NB4 (cell line): ENCODE data around the gene YPEL1.

Experiments
- MYC ChIP-seq: IDR thresholded peaks from 2 replicates; pipeline ENCODE4 v1.6.1; 2011; ENCODE audit warnings: low read depth, low read length
- POLR2A ChIP-seq: IDR thresholded peaks from 2 replicates; pipeline ENCODE4 v1.6.1; 2011; ENCODE audit warnings: mild to moderate bottlenecking; ENCODE audit not compliant: insufficient read length; ENCODE audit errors: extremely low read depth
- TF ChIP-seq, protein P1 (sequence below): IDR thresholded peaks from one replicate; pipeline ENCODE4 v1.5.1; 2012; ENCODE audit warnings: low read depth, low read length

DNA sequence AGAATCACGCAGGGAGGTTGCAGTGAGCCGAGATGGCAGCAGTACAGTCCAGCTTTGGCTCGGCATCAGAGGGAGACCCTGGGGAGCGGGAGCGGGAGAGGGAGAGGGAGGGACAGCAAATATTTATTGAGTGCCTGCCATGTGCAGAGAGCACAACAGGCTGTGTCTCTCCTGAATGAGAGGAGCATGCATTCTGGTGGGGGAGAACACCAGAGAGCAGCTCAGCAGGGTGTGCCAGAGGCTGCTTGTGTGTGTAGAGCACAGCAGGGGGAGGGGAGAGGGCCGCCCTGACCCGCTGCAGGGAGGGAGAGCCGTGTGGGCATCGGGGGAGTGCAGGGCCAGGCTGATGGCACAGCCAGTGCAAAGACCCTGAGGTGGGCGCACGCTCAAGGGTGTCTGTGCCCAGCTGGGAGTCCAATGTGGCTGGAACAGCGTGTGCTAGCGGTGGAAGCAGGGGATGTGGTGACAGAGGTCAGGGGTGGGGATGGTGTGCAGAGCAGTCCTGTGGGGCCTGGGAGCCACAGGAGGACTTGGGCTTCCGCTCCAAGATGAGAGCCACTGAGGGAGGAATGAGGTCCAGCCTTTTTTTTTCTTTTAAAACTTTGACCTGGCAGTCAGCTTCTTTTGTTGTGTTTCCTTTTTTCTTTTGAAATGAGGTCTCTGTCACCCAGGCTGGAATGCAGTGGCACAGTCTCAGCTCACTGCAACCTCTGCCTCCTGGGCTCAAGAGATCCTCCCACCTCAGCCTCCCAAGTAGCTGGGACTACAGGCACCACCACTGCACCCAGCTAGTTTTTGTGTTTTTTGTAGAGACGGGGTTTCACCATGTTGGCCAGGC lies 57.8 kb downstream of the YPEL1 start:
- TF ChIP-seq, protein P1, sequence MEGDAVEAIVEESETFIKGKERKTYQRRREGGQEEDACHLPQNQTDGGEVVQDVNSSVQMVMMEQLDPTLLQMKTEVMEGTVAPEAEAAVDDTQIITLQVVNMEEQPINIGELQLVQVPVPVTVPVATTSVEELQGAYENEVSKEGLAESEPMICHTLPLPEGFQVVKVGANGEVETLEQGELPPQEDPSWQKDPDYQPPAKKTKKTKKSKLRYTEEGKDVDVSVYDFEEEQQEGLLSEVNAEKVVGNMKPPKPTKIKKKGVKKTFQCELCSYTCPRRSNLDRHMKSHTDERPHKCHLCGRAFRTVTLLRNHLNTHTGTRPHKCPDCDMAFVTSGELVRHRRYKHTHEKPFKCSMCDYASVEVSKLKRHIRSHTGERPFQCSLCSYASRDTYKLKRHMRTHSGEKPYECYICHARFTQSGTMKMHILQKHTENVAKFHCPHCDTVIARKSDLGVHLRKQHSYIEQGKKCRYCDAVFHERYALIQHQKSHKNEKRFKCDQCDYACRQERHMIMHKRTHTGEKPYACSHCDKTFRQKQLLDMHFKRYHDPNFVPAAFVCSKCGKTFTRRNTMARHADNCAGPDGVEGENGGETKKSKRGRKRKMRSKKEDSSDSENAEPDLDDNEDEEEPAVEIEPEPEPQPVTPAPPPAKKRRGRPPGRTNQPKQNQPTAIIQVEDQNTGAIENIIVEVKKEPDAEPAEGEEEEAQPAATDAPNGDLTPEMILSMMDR, result no peak
- TF ChIP-seq MYC (no peak), POLR2A (no peak)
